Umbilical cord (tissue), 2 donors: ENCODE measurements around the gene PCDH15. TPM values are rescaled to one million over a fixed set of nuclear protein-coding genes. Genes with fewer than 3 reads are reported as not detected.

Experiments used
- DNase-seq: peaks from one replicate; pipeline ENCODE4 v3.0.0-alpha.2; 2015; ENCODE audit warnings: low spot score
- total RNA-seq: library from RNA; depleted of rRNA; stranded (reverse); fragments of >200 nt; gene quantifications from one replicate; pipeline ENCODE4 v1.2.3, GENCODE V29; 2014; ENCODE audit warnings: low replicate concordance; ENCODE audit not compliant: insufficient read depth

PCDH15 gene
- 15.9 TPM for total RNA-seq

DNA sequence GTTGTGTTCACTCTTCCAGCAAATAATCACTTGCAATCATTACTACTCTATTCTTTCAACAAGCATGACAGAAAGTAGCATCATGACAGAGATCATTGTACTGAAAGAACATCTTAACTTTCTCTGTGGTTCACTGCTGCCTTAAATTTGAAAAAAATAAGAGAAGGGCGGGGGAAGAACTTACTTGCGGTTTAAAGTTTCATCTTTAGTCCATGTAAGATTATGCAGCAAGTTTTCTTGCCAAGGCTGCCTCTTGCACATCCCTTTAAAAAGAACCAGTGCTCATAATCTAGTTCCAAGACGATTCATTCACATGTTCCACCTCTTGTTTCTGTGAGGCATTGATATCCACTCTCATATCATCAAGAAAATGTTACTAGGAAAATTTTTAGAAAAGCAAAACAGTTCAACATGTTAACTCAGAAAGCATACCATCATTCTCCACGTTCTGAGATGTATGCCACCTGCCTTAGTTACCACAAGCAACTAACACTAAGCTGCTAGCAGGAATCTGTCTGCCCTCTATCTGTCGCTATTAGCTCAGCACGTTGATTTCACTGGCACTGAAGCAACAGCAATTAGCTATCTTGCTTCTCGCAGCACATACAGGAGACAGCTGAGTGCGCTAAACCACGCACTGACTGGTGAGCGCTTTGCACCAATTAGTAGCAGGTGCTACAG lies at the start of gene PCDH15:
Gene PCDH15, minus strand, starts transcription at position 491 of the 681 bp plus-strand sequence. CDS start 136,969 bp downstream, outside the sequence.
- peak; percentile 83 for DNase-seq

DNA sequence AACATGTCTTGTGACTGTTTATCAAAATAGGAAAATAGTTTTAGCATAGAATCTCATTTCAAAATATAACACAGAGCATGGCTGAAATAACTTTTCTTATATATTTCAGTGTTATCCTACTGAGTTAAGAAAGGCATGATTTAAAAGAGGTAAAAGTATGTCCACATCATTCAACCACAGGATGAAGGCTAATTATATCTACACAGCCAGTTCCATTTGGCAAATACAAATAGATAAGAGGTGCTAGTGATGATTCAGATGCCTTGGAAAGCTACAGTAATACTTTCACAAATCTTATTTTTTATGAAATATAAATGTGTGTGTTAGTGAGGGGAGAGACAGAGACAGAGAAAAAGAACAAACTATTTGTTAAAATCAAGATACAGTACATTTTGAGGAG lies 42.9 kb upstream of the PCDH15 start:
- DNase-seq, result peak; percentile 4

GRCh38 chr10:54843085-54843646 lies 42.1 kb upstream of the PCDH15 start:
- peak; percentile 12 for DNase-seq

DNA sequence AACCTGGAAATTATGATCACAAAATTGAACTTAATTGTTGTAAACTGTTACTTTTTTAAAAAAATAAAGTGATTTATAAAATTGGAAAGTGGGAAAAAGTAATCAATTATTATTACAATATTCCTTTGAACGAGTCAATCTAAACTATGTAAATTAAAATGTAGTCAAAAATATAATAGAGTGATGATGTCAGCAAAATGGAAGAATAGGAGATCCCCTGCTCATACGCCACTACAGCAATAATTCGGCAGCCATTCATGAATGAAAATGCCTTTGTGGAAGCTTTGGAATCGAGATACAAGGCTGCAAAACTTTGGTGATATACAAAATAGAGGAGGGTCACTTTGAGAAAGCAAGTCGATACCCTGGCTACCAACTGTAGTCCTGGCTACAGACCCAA lies 36.4 kb upstream of the PCDH15 start:
- DNase-seq, result no peak

GRCh38 chr10:54833029-54833428 lies 32.0 kb upstream of the PCDH15 start:
- DNase-seq, result no peak

DNA sequence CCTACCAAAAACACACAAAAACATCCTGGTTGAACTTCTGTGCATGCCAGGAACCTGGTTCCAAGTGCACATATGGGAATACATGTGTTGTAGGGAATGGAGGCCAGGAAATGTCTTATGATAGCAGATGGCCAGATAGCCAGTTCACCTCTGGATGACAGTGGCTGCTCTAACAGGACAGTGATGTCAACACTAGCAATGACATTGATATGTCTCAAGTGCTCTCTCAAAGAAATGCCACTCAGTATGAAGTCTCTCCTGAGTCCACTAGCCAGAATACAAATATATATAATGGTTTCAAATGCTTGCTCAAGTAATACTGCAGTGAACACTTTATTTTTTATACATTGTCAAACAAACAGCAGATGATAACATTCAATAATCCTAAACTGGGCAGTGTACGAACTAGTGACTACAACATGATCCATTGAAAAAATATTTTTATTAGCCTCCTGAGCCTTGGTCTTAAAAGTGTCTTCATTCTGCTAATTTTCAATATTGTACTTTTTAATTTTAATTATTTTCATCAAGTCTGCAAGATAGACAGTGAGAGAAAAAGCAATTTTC lies 26.0 kb upstream of the PCDH15 start:
- DNase-seq, result no peak

GRCh38 chr10:54815583-54815982 lies 14.6 kb upstream of the PCDH15 start:
- DNase-seq, result no peak

- DNase-seq, result no peak
These were observed 7.3 kb upstream of the PCDH15 start for GRCh38 chr10:54808186-54808935.

GRCh38 chr10:54799506-54799905 lies 1.5 kb downstream of the PCDH15 start:
- DNase-seq, result no peak

DNA sequence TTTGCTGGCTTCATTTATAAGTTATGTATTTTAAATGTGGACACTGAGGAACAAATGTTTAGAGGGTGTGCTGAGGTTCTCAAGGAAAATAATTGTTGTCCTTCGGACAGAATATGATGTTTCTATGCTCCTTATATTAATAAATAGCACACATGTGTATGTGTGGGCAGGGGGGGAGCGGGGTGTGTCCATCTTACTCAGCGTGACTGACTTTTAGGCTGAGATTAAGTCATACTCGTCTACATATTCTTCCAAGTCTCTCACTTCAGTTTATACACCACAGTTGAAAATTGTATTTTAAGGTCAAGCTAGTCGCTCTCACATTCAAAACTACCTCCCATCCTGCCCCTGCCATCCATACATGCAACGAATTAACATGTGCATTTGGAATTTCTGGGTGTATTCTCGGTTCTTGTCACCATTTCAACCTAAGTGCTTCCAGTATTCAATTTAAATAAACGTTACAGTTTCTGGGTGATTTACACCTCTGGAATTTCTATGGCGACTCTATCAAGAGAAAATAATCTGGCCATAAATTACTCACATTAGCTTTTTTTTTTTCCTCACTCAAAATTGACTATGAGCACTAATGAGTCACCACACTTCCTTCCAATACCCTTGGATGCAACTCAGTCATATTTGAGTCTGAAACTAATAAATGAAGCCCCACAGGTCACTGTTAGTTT lies 3.3 kb downstream of the PCDH15 start:
- DNase-seq, result no peak

DNA sequence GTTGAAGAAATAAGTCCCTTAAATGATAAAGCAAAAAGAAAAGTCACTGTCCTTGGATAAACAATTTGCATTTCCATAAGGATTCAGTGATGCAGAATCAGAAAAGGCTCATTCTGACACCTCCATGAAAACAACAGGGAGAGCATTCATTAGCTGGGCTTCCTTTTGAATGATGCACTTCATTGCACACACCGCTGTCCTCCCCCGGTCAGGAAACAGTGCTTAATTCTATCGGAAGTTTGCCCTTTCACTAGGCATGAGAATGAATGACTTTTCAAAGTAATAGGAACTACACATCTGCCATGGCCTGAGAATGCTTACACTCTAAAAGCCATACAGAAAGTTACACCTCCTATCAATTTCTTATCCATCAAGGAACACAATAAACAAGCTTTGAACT lies 4.2 kb downstream of the PCDH15 start:
- DNase-seq, result no peak

DNA sequence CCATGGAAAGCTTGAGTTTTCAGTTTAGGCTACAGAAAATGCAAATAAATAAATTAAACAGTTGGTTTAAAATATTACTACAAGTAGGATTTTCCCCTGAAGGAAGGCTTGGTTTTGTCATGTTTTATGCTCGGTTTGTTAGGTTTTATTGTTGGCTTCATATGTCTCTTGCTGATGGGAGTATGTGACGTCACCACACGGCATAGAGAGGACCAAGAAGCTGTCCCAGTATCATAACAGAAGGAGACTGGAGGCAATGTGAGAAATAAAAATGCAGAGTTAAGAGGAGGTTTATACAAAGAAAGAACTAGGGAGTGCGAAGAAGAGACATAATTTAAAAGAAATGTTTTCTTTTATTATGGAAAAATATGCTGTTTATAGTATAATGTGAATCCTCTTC lies 24.4 kb downstream of the PCDH15 start:
- DNase-seq, result no peak

DNA sequence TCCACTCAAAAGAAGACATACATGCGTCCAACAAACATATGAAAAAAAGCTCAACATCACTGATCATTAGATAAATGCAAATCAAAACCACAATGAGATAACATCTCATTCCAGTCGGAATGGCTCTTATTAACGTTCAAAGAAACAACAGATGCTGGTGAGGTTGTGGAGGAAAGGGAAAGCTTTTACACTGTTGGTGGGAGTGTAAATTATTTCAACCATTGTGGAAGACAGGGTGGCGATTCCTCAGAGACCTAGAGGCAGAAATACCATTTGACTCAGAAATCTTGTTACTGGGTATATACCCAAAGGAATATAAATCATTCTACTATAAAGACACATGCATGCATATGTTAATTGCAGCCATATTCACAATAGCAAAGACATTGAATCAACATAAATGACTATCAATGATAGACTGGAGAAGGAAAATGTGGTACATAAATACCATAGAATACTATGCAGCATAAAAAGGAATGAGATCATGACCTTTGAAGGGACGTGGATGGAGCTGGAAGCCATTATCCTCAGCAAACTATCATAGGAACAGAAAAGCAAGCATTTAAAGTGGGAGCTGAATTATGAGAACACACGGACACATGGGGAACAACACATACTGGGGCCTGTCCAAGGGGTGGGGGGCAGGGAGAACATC lies 28.4 kb downstream of the PCDH15 start:
- DNase-seq, result no peak

- DNase-seq, result no peak
These were observed 32.0 kb downstream of the PCDH15 start for GRCh38 chr10:54769051-54769450.

DNA sequence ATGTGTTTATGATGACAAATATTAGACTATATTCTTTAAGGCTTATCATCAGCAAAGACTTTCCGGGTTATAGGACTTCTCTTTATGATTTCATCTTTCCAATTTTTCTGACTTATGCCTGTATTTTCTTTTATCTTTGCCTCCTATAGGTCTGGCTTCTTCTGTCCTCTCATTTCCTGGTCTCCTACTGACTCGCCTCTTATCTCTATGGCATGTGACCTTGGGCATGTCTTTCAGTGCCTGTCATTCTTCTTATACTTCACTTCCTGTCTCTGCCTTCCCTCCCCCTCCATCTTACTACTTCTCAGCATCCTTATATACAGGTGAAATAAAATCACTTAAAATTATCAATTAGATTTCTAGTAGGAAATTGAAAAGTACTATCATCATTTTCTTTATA lies 42.2 kb downstream of the PCDH15 start:
- no peak for DNase-seq

DNA sequence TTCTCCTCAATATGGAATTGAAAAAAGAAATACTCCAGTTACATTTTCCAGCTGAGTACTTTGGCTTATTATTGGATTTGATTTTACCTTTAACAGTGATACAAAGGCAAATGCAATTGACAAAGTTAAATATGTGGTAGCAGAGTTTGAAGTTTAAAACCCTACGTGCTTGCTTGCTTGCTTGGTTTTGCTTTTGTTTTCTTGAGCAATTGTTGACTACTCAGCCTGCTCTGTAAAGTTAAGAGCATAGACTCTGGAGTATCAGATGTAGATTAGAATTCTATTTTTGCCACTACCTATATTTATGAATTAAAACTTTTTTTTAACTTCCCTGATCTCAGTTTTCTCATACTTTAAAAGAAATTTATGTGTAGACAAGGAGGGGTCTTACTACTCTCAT lies 51.4 kb downstream of the PCDH15 start:
- no peak for DNase-seq

GRCh38 chr10:54745436-54745835 lies 55.6 kb downstream of the PCDH15 start:
- DNase-seq, result no peak

GRCh38 chr10:54742416-54742815 lies 58.6 kb downstream of the PCDH15 start:
- no peak for DNase-seq

- no peak for DNase-seq
These were observed 72.5 kb downstream of the PCDH15 start for GRCh38 chr10:54728511-54728910.

DNA sequence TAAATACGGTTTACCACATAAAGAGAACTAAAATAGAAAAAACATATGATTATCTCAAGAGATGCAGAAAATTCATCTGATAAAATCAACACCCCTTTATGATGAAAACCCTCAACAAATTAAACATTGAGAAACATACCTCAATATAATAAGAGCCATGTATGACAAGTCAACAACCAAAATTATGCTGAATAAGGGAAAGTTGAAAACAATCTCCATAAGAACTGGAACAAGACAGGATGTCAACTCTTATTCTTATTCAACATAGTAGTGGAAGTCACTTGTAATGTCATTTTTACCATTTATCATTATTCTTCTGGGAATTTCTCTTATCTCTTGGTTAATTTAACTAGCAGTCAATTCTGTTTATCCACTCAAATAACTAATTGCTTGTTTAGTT lies 79.0 kb downstream of the PCDH15 start:
- DNase-seq, result no peak

GRCh38 chr10:54710918-54711317 lies 90.1 kb downstream of the PCDH15 start:
- DNase-seq, result no peak
